RWPE1 (cell line): ENCODE results near the gene LTBR.

ENCODE experiments used
- CTCF ChIA-PET: fragments of 350-600 bp; sonication (Branson Sonifier 250); formaldehyde crosslinking; extraction: SDS; loops from one replicate; lab custom pipeline; 2021; lab: Yijun Ruan, JAX
- POLR2A ChIA-PET: fragments of 400-600 bp; formaldehyde crosslinking; extraction: SDS; loops from one replicate; lab custom pipeline; 2020; ENCODE audit warnings: antibody characterized with exemption; ENCODE audit not compliant: low non-redundant PET; lab: Yijun Ruan, JAX
- DNase-seq: peaks from one replicate; pipeline ENCODE4 v3.0.0; 2012; ENCODE audit warnings: low spot score
- H3K27ac ChIP-seq: fragments of 450-650 bp; 2 replicates; pipeline ENCODE4 v1.5.1; 2017
- CTCF ChIP-seq: fragments of 450-650 bp; conservative IDR thresholded peaks from 2 replicates; pipeline ENCODE4 v1.5.1; 2017; ENCODE audit warnings: low read depth, mild to moderate bottlenecking

The LTBR gene

GRCh38 chr12:6383572-6384498, at the start of gene LTBR:
Gene LTBR, plus strand, starts transcription at chr12:6384162. Its CDS starts 197 bp downstream, at chr12:6384359.
- TF ChIP-seq CTCF: no peak
- DNase-seq: peak; percentile 88
- CTCF ChIA-PET: no interaction called here
- peak within 1 kb of the TSS; percentile 88 for H3K27ac ChIP-seq
- POLR2A ChIA-PET: interaction anchor here (1.9 kb wide), 1 partner anchor 10 kb away, joined by 8 read pairs; no protein-coding TSS in a partner anchor

GRCh38 chr12:6334359-6334758, 49.6 kb upstream of the LTBR start:
- ChIA-PET POLR2A (no interaction called here), CTCF (interaction anchor here (0.7 kb wide), 1 partner anchor 140 kb away, joined by 4 read pairs; no protein-coding TSS in a partner anchor)
- no peak for DNase-seq
- H3K27ac ChIP-seq: peak overlapping the region; percentile 97
- TF ChIP-seq CTCF: no peak

GRCh38 chr12:6334940-6335450, 49.0 kb upstream of the LTBR start:
- no peak for TF ChIP-seq CTCF
- CTCF ChIA-PET: interaction anchor here (0.5 to 1.8 kb wide), 7 partner anchors 8 to 139 kb away, joined by 3 to 8 read pairs (median 3); no protein-coding TSS in a partner anchor
- H3K27ac ChIP-seq: peak overlapping the region; percentile 97
- POLR2A ChIA-PET: interaction anchor here (0.6 to 1.0 kb wide), 2 partner anchors 40 to 255 kb away, joined by 3 read pairs; no protein-coding TSS in a partner anchor
- DNase-seq: no peak

GRCh38 chr12:6335451-6336078, 48.4 kb upstream of the LTBR start:
- peak overlapping the region; percentile 97 for H3K27ac ChIP-seq
- ChIA-PET CTCF (interaction anchor here (0.5 to 1.8 kb wide), 7 partner anchors 9 to 140 kb away, joined by 3 to 8 read pairs (median 3); no protein-coding TSS in a partner anchor), POLR2A (interaction anchor here (0.6 to 1.0 kb wide), 3 partner anchors 37 to 256 kb away, joined by 3 to 5 read pairs (median 3); no protein-coding TSS in a partner anchor)
- TF ChIP-seq CTCF: peak; percentile 29
- peak; percentile 53 for DNase-seq

- TF ChIP-seq CTCF: no peak
- POLR2A ChIA-PET: interaction anchor here (0.5 to 1.0 kb wide), 5 partner anchors 9 to 44 kb away, joined by 3 to 8 read pairs (median 4); no protein-coding TSS in a partner anchor
- peak; percentile 97 for DNase-seq
- peak overlapping the region; percentile 97 for H3K27ac ChIP-seq
- CTCF ChIA-PET: interaction anchor here (0.7 to 1.8 kb wide), 2 partner anchors 13 to 38 kb away, joined by 3 to 8 read pairs; no protein-coding TSS in a partner anchor
Measured at GRCh38 chr12:6336079-6336888, 47.7 kb upstream of the LTBR start.
